Panc1 (cell line): ENCODE data around the gene GSTO2. TPM values are rescaled to one million over a fixed set of nuclear protein-coding genes. Genes with fewer than 3 reads are reported as not detected.

Experiments used
- ATAC-seq: fragments of 200-7000 bp; cut with Tn5 transposase; 2 replicates; pipeline ENCODE4 v1.9.1; 2020; ENCODE audit warnings: mild to moderate bottlenecking, moderate library complexity
- BruUV-seq: library from RNA; stranded (reverse); fragments of 400-500 nt; replicated peaks from 2 replicates; lab custom pipeline; 2021; lab: Mats Ljungman, UMichigan
- CTCF ChIA-PET: fragments of 300-600 bp; sonication (Branson Sonifier 250); formaldehyde crosslinking; loops from one replicate; lab custom pipeline; 2022; ENCODE audit warnings: antibody characterized with exemption; lab: Charles Lee
- POLR2A ChIA-PET: fragments of 300-600 bp; sonication (Branson Sonifier 250); formaldehyde crosslinking; loops from one replicate; lab custom pipeline; 2022; ENCODE audit warnings: antibody characterized with exemption; lab: Charles Lee
- DNase-seq: peaks from one replicate; pipeline ENCODE4 v3.0.0-alpha.2; 2010; ENCODE audit warnings: low read depth, low spot score
- H3K27ac ChIP-seq: 2 replicates; pipeline ENCODE4 v1.5.1; 2011; ENCODE audit warnings: mild to moderate bottlenecking, low read length, inconsistent platforms
- H3K27me3 ChIP-seq: fragments of 200-500 bp; sonication (Bioruptor generic); 2 replicates; pipeline ENCODE4 v1.6.0; 2014; ENCODE audit warnings: low read length, inconsistent platforms; ENCODE audit not compliant: control insufficient read depth, insufficient read depth
- H3K36me3 ChIP-seq: fragments of 200-500 bp; sonication (Bioruptor generic); 2 replicates; pipeline ENCODE4 v1.5.1; 2014; ENCODE audit warnings: inconsistent platforms, mild to moderate bottlenecking, low read length, moderate library complexity; ENCODE audit not compliant: control insufficient read depth, insufficient read depth
- H3K4me1 ChIP-seq: 2 replicates; pipeline ENCODE4 v1.5.1; 2011; ENCODE audit warnings: inconsistent platforms, mild to moderate bottlenecking, low read length, moderate library complexity; ENCODE audit not compliant: control insufficient read depth, insufficient read depth
- H3K4me3 ChIP-seq, 2 experiments: 2 replicates each; pipeline ENCODE4 v1.5.1; 2011 to 2012; ENCODE audit warnings: low read depth in 2 of 2, low read length in 2 of 2, mild to moderate bottlenecking in 2 of 2, inconsistent platforms in 1 of 2, moderate library complexity in 1 of 2
- H3K9me3 ChIP-seq: fragments of 200-500 bp; sonication (Bioruptor generic); 2 replicates; pipeline ENCODE4 v1.5.1; 2014; ENCODE audit warnings: low read depth, mild to moderate bottlenecking, inconsistent platforms, low read length, moderate library complexity; ENCODE audit not compliant: control insufficient read depth, insufficient read depth
- CTCF ChIP-seq: fragments of 450-650 bp; IDR thresholded peaks from 2 replicates; pipeline ENCODE4 v1.5.1; 2017; ENCODE audit warnings: mild to moderate bottlenecking
- POLR2AphosphoS5 ChIP-seq: IDR thresholded peaks from 2 replicates; pipeline ENCODE4 v1.6.1; 2012; ENCODE audit warnings: mild to moderate bottlenecking, low read depth, low read length, moderate library complexity
- REST ChIP-seq, 2 experiments: IDR thresholded peaks; 2 replicates each; pipeline ENCODE4 v1.6.1; 2011 to 2012; ENCODE audit warnings: low read depth in 2 of 2, control low read depth in 1 of 2, low read length in 1 of 2, mild to moderate bottlenecking in 1 of 2, moderate library complexity in 1 of 2; ENCODE audit not compliant: insufficient read depth in 1 of 2
- SIN3A ChIP-seq: IDR thresholded peaks from 2 replicates; pipeline ENCODE4 v1.6.1; 2012; ENCODE audit warnings: low read depth, mild to moderate bottlenecking, low read length, moderate library complexity, borderline replicate concordance; ENCODE audit not compliant: insufficient read depth
- TCF7L2 ChIP-seq: IDR thresholded peaks from 2 replicates; pipeline ENCODE4 v1.6.1; 2011; ENCODE audit warnings: mild to moderate bottlenecking, low read depth, low read length, inconsistent platforms
- in situ Hi-C: cut with HindIII; loops from 2 replicates; pipeline ENCODE4 v1.10.0; 2016; ENCODE audit warnings: low sequenced_read_pairs, low pct_unique_long_range_greater_than_20kb
- intact Hi-C: fragments of 100-400 bp; cut with micrococcal nuclease; formaldehyde crosslinking; loops from one replicate; pipeline ENCODE4 v1.10.0; 2022; ENCODE audit not compliant: unreplicated experiment
- total RNA-seq: library from RNA; stranded (reverse); gene quantifications from one replicate; pipeline ENCODE4 v1.2.1, GENCODE V29; 2021; ENCODE audit not compliant: unreplicated experiment

The GSTO2 gene
- total RNA-seq, 1 experiment from 2014 or later = 28.5 TPM

- H3K9me3 ChIP-seq = no peaks in the 10 kb centered on the region
- no peak for TF ChIP-seq TCF7L2
- no peak for TF ChIP-seq REST (IDR thresholded peaks at IDR 0.05; ENCODE audit: insufficient read depth in 1 of 2, low read depth in 2 of 2, low read length in 1 of 2)
- no peak for TF ChIP-seq POLR2AphosphoS5
- TF ChIP-seq SIN3A = no peak
- TF ChIP-seq CTCF = no peak
- peak overlapping the region; percentile 72 for H3K27ac ChIP-seq
- no peak for ATAC-seq
- no peaks in the 10 kb centered on the region for H3K27me3 ChIP-seq
- POLR2A ChIA-PET = interaction anchor here (0.6 kb wide), 1 partner anchor 36 kb away, joined by 3 read pairs; the partner anchor contains the start of gene CFAP58
- H3K4me1 ChIP-seq = peaks cover 53% of the 10 kb centered on the region
- H3K4me3 ChIP-seq = no peak overlapping the region
- in situ Hi-C loops (no loop called here), intact Hi-C loops (no loop called here)
- peaks cover 13% of the 10 kb centered on the region for H3K36me3 ChIP-seq
- DNase-seq = no peak
- no TSS peak for BruUV-seq
- CTCF ChIA-PET = interaction anchor here (0.7 to 1.0 kb wide), 2 partner anchors 32 to 35 kb away, joined by 3 read pairs; no protein-coding TSS in a partner anchor
These were observed 48.8 kb downstream of the GSTO2 start for GRCh38 chr10:104317726-104318299.

- intact Hi-C loops (no loop called here), in situ Hi-C loops (no loop called here)
- H3K36me3 ChIP-seq = peaks cover 13% of the 10 kb centered on the region
- DNase-seq (no peak), ATAC-seq (no peak)
- ChIA-PET POLR2A (no interaction called here), CTCF (interaction anchor here (0.7 to 1.0 kb wide), 2 partner anchors 32 to 35 kb away, joined by 3 read pairs; no protein-coding TSS in a partner anchor)
- no TSS peak for BruUV-seq
- peaks cover 58% of the 10 kb centered on the region for H3K4me1 ChIP-seq
- peak overlapping the region; percentile 72; the same call in 1 of the 2 replicates for H3K27ac ChIP-seq
- no peak overlapping the region for H3K4me3 ChIP-seq
- TF ChIP-seq REST (IDR thresholded peaks at IDR 0.05; ENCODE audit: insufficient read depth in 1 of 2, low read depth in 2 of 2, low read length in 1 of 2) (no peak), SIN3A (no peak), CTCF (no peak), TCF7L2 (no peak), POLR2AphosphoS5 (no peak)
- H3K27me3 ChIP-seq = no peaks in the 10 kb centered on the region
- H3K9me3 ChIP-seq = no peaks in the 10 kb centered on the region
These were observed 49.3 kb downstream of the GSTO2 start for GRCh38 chr10:104318326-104318725.
